ENCODE measurements around the gene CCDC149.

CCDC149 gene

DNA sequence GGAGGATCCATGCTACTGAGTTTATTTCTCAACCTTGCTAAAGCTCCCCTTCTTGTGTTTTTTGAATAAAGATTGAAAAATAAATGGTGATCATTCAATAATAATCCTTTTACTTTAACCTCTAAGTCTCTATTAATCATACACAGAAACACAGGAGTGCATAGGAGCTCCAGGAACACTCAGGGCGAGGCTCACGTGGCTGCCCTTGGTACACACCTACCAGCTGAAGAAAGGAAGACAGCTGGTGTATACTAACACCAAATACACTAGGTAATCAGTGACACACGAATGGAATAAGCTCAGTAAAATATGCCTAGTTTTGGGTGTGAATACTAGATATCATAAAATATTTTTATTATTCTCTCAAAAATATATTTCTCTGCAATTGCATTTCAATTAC is 26.2 kb downstream of the CCDC149 start:
- Mint-ChIP-seq H3K4me3 (no peak overlapping the region), H3K4me1 (peaks cover 13% of the 10 kb centered on the region), H3K27me3 (ENCODE audit: low read depth, poor library complexity) (peaks cover 8% of the 10 kb centered on the region), H3K9me3 (no peaks in the 10 kb centered on the region), H3K27ac (no peak overlapping the region), H3K36me3 (ENCODE audit: low read depth) (no peaks in the 10 kb centered on the region)
- no peak for DNase-seq
- TF ChIP-seq, protein P1, sequence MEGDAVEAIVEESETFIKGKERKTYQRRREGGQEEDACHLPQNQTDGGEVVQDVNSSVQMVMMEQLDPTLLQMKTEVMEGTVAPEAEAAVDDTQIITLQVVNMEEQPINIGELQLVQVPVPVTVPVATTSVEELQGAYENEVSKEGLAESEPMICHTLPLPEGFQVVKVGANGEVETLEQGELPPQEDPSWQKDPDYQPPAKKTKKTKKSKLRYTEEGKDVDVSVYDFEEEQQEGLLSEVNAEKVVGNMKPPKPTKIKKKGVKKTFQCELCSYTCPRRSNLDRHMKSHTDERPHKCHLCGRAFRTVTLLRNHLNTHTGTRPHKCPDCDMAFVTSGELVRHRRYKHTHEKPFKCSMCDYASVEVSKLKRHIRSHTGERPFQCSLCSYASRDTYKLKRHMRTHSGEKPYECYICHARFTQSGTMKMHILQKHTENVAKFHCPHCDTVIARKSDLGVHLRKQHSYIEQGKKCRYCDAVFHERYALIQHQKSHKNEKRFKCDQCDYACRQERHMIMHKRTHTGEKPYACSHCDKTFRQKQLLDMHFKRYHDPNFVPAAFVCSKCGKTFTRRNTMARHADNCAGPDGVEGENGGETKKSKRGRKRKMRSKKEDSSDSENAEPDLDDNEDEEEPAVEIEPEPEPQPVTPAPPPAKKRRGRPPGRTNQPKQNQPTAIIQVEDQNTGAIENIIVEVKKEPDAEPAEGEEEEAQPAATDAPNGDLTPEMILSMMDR (IDR thresholded peaks at IDR 0.05), result no peak

DNA sequence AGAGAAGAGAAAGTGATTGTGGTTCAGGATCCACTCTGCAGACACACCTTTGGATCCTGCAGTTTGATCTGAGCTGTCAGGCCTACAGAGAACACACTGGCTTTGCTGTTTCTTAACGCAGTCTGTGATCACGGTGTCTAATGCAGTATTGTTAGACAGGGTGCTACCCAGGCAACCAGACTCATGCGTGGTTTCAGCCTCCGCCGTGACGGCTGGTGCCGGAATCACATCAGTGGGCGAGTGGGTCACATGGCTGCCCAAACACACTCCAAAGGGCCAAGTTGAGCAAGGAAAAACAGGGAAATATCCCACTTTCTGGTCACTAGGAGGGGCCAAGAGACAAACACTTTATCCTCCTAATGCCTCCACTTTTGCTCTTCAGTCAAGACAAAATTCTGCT is 27.5 kb downstream of the CCDC149 start:
- DNase-seq, result no peak
- no peaks in the 10 kb centered on the region for H3K9me3 Mint-ChIP-seq
- TF ChIP-seq, protein P1 (IDR thresholded peaks at IDR 0.05), result no peak
- no peaks in the 10 kb centered on the region for H3K36me3 Mint-ChIP-seq (ENCODE audit: low read depth)
- peaks cover 8% of the 10 kb centered on the region for H3K27me3 Mint-ChIP-seq (ENCODE audit: low read depth, poor library complexity)
- H3K4me1 Mint-ChIP-seq, result peaks cover 13% of the 10 kb centered on the region
- H3K4me3 Mint-ChIP-seq, result no peak overlapping the region
- no peak overlapping the region for H3K27ac Mint-ChIP-seq

DNA sequence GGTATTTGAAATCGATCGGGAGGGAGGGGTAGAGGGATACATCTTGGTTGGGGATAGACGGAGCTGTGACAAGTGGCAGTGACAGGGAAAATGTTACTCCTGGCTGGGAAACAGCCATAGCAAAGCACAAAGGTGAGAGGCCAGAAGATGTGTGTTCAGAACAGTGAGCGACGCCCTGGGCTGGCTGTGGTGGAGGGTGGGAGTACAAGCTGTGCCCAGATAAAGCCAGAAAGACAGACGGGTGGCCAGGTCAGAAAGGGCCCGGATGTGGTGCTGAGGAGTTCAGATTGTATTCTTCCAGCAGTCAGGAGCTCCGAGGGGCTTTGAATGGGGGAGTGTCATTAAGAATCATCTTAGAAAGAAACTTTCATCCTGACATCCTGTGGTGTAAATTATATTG is 27.9 kb downstream of the CCDC149 start:
- TF ChIP-seq, protein P1 (IDR thresholded peaks at IDR 0.05), result no peak
- Mint-ChIP-seq H3K36me3 (ENCODE audit: low read depth) (no peaks in the 10 kb centered on the region), H3K27me3 (ENCODE audit: low read depth, poor library complexity) (peaks cover 4% of the 10 kb centered on the region), H3K4me1 (peaks cover 13% of the 10 kb centered on the region), H3K27ac (no peak overlapping the region), H3K9me3 (no peaks in the 10 kb centered on the region), H3K4me3 (no peak overlapping the region)
- DNase-seq, result no peak

DNA sequence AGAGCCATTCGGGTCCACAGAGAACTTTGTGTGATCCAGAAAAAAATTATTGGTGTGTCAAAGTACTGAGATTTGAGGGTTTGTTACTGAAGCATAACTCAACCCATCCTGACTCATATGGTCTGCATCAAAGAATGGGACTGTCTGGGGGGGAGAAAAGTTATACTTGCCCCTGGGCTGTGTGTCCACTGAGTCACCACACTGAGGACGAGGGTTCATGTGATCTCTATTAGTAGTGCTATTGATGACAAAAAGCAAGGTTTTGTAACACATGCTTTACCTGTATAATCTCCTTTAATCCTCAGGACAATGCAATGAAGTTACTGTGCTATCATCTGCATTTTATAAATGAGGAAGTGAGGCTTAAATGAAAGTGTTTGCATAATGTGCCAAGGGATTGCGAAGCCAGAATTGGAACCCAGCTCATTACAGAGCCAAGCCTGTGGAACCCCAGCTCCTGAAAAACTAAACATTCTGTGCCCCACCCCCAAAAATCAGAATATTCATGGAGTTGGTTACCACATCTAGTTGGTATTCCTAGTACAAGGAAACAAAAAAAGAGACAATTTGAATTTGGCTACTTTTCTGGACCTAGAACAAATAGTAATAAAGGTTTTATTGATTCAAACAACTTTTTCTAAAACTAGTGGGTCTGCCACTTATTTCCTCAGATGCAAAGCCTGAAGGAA is 31.2 kb downstream of the CCDC149 start:
- Mint-ChIP-seq H3K9me3 (no peaks in the 10 kb centered on the region), H3K4me3 (no peak overlapping the region), H3K36me3 (ENCODE audit: low read depth) (no peaks in the 10 kb centered on the region), H3K27me3 (ENCODE audit: low read depth, poor library complexity) (peaks cover 3% of the 10 kb centered on the region), H3K27ac (no peak overlapping the region), H3K4me1 (peaks cover 18% of the 10 kb centered on the region)
- DNase-seq, result no peak
- TF ChIP-seq, protein P1 (IDR thresholded peaks at IDR 0.05), result no peak

DNA sequence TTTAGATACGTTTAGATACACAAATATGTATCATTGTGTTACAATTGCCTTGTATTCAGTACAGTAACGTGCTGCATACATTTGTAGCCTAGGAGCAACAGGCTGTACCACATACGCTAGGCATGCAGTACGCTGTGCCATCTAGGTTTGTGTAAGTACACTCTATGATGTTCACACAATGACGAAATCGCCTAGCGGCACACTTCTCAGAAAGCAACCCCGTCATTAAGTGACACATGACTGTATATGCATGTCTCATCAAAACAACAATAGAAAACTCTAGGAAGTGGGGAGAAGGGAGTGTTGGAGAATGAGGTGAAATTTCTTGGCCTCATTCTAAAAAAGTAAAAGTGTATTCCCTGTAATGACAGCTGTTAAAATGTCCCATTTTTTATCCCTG is 32.7 kb downstream of the CCDC149 start:
- Mint-ChIP-seq H3K4me1 (peaks cover 15% of the 10 kb centered on the region), H3K4me3 (no peak overlapping the region), H3K27me3 (ENCODE audit: low read depth, poor library complexity) (peaks cover 3% of the 10 kb centered on the region), H3K9me3 (no peaks in the 10 kb centered on the region), H3K27ac (no peak overlapping the region), H3K36me3 (ENCODE audit: low read depth) (no peaks in the 10 kb centered on the region)
- DNase-seq, result no peak
- TF ChIP-seq, protein P1 (IDR thresholded peaks at IDR 0.05), result no peak

DNA sequence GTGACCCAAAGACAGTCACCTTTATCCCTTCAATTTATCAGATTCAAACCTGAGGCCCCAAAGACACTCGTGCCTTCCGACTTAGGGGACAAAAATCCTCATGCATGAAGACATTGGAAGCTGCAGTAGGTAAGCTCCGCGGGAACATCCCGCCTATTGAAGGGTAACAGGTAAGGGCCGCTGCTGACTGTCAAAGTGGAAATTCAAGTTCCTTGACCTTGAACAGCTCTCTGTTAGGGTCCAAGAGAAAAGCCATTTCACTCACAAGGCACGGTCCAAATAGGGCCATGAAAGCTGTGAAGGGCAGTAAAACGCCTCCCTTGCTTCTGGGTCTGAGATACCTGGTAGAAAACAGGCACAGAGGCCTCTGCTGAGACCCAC is 34.2 kb downstream of the CCDC149 start:
- TF ChIP-seq, protein P1 (IDR thresholded peaks at IDR 0.05), result no peak

More for the DNA sequence above, 34.2 kb downstream of the CCDC149 start:
- Mint-ChIP-seq H3K36me3 (ENCODE audit: low read depth) (peaks cover 4% of the 10 kb centered on the region), H3K9me3 (no peaks in the 10 kb centered on the region), H3K27me3 (ENCODE audit: low read depth, poor library complexity) (peaks cover 3% of the 10 kb centered on the region), H3K27ac (no peak overlapping the region), H3K4me1 (peaks cover 6% of the 10 kb centered on the region), H3K4me3 (no peak overlapping the region)
- DNase-seq, result no peak
